Activated T-helper 1 cell treated with anti-CD3 and anti-CD28 coated beads, Interleukin-12 subunit alpha, Interleukin-12 subunit beta, Interleukin-2, Interleukin-4 antibody, amounts not matched to agents 30 ng/mL and 10 ng/mL and 1 ng/mL, durations not matched to agents 14 hours and 24 hours and 36 hours (primary cell): ENCODE results near the gene NUP50. TPM values are rescaled to one million over a fixed set of nuclear protein-coding genes. Genes with fewer than 3 reads are reported as not detected.

Source experiments
- DNase-seq: peaks from one replicate; pipeline ENCODE4 v3.0.0; 2021; ENCODE audit warnings: low spot score
- H3K27ac Mint-ChIP-seq: one replicate; pipeline ENCODE4 v1.8.0; 2021; ENCODE audit warnings: mild to moderate bottlenecking, mixed read lengths
- H3K27me3 Mint-ChIP-seq: one replicate; pipeline ENCODE4 v1.8.0; 2022; ENCODE audit warnings: mild to moderate bottlenecking, moderate library complexity, mixed read lengths; ENCODE audit not compliant: insufficient read depth
- H3K36me3 Mint-ChIP-seq: one replicate; pipeline ENCODE4 v1.8.0; 2021; ENCODE audit warnings: low read depth, mixed read lengths
- H3K4me1 Mint-ChIP-seq: one replicate; pipeline ENCODE4 v1.8.0; 2021; ENCODE audit warnings: low read depth, mixed read lengths
- H3K4me3 Mint-ChIP-seq: one replicate; pipeline ENCODE4 v1.8.0; 2021; ENCODE audit warnings: mild to moderate bottlenecking, moderate library complexity, mixed read lengths
- H3K9me3 Mint-ChIP-seq: one replicate; pipeline ENCODE4 v1.8.0; 2021; ENCODE audit warnings: mixed read lengths
- intact Hi-C: fragments of 100-400 bp; cut with micrococcal nuclease; formaldehyde crosslinking; loops from one replicate; pipeline ENCODE4 v1.15.1; 2024
- total RNA-seq: library from RNA; stranded (reverse); gene quantifications from 2 replicates; pipeline ENCODE4 v1.2.3, GENCODE V29; 2022

Gene NUP50
- total RNA-seq, 1 donor from 2014 or later, result 164 TPM

DNA sequence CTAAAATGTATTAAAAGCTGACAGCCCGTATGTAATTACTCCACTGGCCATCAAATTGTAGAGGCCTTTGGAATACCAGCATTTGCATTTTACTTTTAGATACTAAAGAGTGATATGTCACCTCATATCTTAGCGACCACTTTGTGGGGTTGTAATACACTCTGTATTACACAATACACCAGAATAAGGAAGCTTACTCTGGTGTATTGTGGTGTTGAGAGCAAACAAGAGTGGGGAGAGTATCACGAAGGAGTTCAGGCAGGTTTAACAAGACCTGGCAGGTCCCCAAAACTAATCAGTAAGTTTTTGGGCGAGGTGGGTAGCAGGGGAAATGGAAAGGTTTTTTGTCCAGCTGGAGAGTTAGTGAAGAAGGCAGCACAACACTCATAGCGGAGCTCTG, 3.2 kb downstream of the NUP50 start:
- peak overlapping the region; percentile 16 for H3K4me3 Mint-ChIP-seq
- H3K9me3 Mint-ChIP-seq, result no peaks in the 10 kb centered on the region
- peaks cover 49% of the 10 kb centered on the region for H3K36me3 Mint-ChIP-seq
- peaks cover 59% of the 10 kb centered on the region for H3K4me1 Mint-ChIP-seq
- intact Hi-C loops, result loop anchor here (10.0 kb wide), 2 partner anchors 248 to 482 kb away; partner anchors contain the start of genes RIBC2 and SMC1B
- H3K27ac Mint-ChIP-seq, result peak overlapping the region; percentile 42
- H3K27me3 Mint-ChIP-seq, result no peaks in the 10 kb centered on the region
- no peak for DNase-seq

DNA sequence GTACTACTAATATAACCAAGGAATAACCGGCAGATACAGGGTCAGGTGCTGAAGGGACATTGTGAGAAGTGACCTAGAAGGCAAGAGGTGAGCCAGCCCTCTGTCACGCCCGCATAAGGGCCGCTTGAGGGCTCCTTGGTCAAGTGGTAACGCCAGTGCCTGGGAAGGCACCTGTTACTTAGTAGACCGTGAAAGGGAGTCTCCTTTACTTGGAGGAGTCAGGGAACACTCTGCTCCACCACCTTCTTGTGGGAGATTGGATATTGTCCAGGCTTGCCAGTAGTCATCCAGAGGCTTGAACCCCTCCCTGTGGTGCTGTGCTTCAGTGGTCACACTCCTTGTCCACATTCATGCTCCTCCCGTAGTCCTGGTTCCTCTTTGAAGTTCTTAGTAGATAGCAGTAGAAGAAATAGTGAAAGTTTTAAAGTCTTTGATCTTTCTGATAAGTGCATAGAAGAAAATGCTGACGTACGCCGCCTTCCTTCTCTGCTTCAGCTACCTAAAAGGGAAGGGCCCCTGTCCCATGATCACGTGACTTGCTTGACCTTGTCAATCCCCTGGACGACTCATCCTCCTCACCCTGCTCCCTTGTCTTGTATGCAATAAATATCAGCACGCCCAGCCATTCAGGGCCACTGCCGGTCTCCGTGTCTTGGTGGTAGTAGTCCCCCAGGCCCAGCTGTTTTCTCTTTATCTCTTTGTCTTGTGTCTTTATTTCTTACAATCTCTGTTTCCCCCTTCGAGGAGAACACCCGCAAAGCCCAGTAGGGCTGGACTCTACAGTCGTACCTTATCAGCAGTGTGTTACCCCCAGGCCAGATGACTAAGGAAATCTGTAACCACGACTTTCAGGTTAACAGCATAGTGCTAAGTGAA, 6.1 kb downstream of the NUP50 start:
- no peaks in the 10 kb centered on the region for H3K27me3 Mint-ChIP-seq
- peaks cover 64% of the 10 kb centered on the region for H3K36me3 Mint-ChIP-seq
- no peak for DNase-seq
- H3K27ac Mint-ChIP-seq, result peak overlapping the region; percentile 84
- H3K4me1 Mint-ChIP-seq, result peaks cover 79% of the 10 kb centered on the region
- H3K4me3 Mint-ChIP-seq, result peak overlapping the region; percentile 62
- H3K9me3 Mint-ChIP-seq, result no peaks in the 10 kb centered on the region
- intact Hi-C loops, result loop anchor here (10.0 kb wide), 2 partner anchors 245 to 485 kb away; partner anchors contain the start of genes RIBC2 and SMC1B

DNA sequence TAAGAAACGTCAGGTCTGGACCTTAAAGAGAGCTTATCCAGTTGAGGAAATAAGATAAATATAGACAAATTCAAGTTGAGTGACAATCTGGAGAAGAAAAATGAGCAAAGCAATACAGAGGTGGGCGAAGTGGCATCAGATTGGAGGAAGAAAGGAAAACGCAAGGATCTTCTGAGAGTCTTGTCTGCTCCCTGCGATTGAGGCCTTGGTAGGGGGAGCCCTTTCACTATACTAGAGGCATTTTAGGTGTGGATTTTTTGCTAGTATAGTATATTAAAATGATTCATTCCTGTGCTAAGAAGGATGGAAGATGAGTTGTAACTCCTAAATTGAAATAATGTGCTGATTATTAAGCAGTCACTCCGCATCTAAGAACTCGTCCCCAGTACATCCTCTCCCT, 8.1 kb downstream of the NUP50 start:
- no peaks in the 10 kb centered on the region for H3K27me3 Mint-ChIP-seq
- H3K27ac Mint-ChIP-seq, result peak overlapping the region; percentile 65
- peaks cover 87% of the 10 kb centered on the region for H3K4me1 Mint-ChIP-seq
- H3K9me3 Mint-ChIP-seq, result no peaks in the 10 kb centered on the region
- intact Hi-C loops, result no loop called here
- peak overlapping the region; percentile 5 for H3K4me3 Mint-ChIP-seq
- DNase-seq, result no peak
- peaks cover 78% of the 10 kb centered on the region for H3K36me3 Mint-ChIP-seq

DNA sequence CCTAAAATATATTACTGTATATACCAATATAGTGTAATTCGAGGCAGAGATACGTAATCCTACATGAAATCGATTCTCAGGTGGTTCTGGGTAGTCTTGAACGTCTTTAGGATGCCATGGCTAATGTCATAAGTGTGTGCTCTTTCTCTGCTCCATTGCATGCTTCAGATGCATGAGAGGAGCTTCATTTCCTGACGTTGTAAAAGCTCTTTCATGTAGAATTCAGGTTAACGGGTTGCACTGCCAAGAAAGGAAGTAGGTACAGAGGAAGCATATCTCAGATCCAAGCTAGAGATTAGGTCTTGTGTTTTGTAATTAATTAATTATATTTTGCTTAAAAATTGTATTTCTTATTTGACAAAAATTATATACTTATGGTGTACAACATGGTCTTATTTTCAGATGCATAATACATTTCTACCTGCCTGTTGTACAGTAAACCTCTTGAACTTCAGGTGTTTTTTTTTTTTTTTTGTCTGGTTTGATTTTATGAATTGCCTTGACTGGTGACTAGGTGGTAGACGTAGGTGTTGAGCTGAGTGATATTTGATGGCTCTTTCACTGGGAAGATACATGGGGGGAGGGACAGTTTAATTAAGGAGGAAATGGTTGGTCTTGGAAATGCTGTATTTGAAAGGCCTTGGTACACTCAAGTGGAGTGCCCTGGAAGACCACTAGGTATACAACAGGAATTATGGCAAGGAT, 9.3 kb downstream of the NUP50 start:
- Mint-ChIP-seq H3K27ac (peak overlapping the region; percentile 61), H3K4me1 (peaks cover 81% of the 10 kb centered on the region), H3K4me3 (peak overlapping the region; percentile 24), H3K36me3 (peaks cover 79% of the 10 kb centered on the region), H3K27me3 (no peaks in the 10 kb centered on the region), H3K9me3 (no peaks in the 10 kb centered on the region)
- DNase-seq, result no peak
- intact Hi-C loops, result no loop called here

DNA sequence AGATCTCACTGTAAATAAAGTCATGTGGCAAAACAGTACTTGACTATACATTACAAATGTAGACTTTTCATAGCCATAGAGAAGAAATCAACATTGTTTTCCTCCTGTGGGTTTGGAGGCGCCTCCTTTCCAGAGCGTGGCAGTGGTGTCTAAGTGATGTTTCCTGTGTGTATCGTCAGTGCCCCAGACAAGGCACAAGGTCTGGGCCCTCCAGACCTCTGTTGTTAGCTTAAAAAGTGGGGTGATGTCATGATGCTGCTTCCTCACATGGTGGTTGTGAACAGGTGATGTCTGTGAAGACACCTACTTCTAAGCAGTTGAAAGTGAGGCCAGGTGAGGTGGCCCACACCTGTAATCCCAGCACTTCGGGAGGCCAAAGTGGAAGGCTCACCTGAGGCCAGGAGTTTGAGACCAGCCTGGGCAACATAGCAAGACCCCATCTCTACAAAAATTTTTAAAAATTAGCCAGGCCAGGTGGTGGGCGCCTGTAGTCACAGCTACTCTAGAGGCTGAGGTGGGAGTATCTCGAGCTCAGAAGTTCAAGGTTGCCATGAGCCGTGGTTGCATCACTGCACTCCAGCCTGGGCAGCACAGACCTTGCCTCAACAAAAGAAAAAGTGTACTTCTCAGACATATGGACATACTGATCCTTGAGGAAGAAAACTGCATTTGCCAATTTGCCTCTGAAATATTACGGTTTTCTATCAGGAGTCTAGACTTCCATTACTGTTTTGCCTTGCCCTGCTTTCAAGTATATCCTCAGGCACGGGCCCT, 15.7 kb downstream of the NUP50 start:
- intact Hi-C loops, result no loop called here
- peaks cover 62% of the 10 kb centered on the region for H3K36me3 Mint-ChIP-seq
- peak overlapping the region; percentile 61 for H3K27ac Mint-ChIP-seq
- H3K27me3 Mint-ChIP-seq, result no peaks in the 10 kb centered on the region
- H3K4me3 Mint-ChIP-seq, result no peak overlapping the region
- no peaks in the 10 kb centered on the region for H3K9me3 Mint-ChIP-seq
- H3K4me1 Mint-ChIP-seq, result peaks cover 53% of the 10 kb centered on the region
- DNase-seq, result peak; percentile 14

DNA sequence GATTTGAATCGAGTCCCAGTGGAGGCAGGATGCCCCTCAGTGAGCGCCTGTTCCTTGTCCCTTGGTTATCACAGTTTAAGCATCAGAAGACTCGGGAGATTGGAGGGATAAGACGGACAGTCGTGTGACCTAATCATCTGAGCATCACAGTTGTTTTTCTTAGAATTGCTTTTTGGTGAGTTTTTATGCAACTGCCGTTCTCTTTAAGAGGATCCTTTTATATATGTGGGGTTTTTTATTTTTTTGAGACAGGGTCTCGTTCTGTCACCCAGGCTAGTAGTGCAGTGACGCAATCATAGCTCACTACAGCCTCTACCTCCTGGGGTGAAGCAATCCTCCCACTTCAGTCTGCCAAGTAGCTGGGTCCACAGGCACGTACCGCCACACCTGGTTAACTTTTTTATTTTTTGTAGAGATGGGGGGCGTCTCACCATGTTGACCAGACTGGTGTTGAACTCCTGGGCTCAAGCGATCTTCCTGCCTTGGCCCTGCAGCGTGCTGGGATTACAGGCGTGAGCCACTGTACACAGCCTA, 16.5 kb downstream of the NUP50 start:
- no peak for DNase-seq
- Mint-ChIP-seq H3K36me3 (peaks cover 62% of the 10 kb centered on the region), H3K27me3 (no peaks in the 10 kb centered on the region), H3K9me3 (no peaks in the 10 kb centered on the region), H3K4me3 (no peak overlapping the region), H3K4me1 (peaks cover 46% of the 10 kb centered on the region), H3K27ac (no peak overlapping the region)
- intact Hi-C loops, result no loop called here

DNA sequence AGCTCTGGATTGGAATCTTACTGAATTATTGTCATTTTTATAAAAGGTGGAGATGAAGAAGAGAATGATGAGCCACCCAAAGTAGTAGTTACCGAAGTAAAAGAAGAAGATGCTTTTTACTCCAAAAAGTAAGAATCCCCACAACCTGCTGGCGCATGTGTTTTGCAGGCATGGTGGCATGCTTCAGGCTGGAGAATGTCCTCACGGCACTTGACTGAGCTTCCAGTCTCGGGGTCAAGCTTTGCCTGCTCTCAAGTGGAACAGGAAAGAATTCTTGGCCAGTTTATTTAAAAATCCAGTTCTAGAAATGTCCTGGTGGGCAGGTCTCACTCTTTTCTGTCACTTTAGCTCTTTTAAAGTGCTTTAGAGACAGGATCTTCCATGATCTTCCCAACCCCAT, 17.5 kb downstream of the NUP50 start:
- no peak overlapping the region for H3K27ac Mint-ChIP-seq
- no peaks in the 10 kb centered on the region for H3K27me3 Mint-ChIP-seq
- H3K36me3 Mint-ChIP-seq, result peaks cover 62% of the 10 kb centered on the region
- intact Hi-C loops, result no loop called here
- peaks cover 41% of the 10 kb centered on the region for H3K4me1 Mint-ChIP-seq
- no peaks in the 10 kb centered on the region for H3K9me3 Mint-ChIP-seq
- DNase-seq, result no peak
- H3K4me3 Mint-ChIP-seq, result no peak overlapping the region

DNA sequence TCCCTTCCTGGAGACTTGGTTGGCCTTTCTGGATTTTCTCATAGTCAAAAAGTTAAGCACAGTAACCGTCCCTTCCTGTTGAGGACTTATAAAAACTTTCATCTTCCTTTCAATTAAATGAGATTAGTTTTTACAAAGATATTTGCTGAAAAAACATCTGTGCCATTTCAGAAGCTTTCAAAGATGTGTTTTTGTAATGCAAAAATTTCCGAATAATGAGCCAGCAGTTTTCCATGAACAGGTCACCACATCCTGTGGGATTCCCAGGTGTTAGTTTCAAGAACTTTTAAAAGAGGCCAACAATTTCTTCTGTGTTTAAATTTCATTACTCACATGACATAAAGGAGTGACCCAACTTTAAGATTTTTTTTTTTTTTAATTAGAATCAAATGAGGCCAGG, 18.0 kb downstream of the NUP50 start:
- intact Hi-C loops, result no loop called here
- no peak overlapping the region for H3K27ac Mint-ChIP-seq
- H3K36me3 Mint-ChIP-seq, result peaks cover 58% of the 10 kb centered on the region
- peaks cover 36% of the 10 kb centered on the region for H3K4me1 Mint-ChIP-seq
- H3K9me3 Mint-ChIP-seq, result no peaks in the 10 kb centered on the region
- no peaks in the 10 kb centered on the region for H3K27me3 Mint-ChIP-seq
- DNase-seq, result no peak
- H3K4me3 Mint-ChIP-seq, result no peak overlapping the region

DNA sequence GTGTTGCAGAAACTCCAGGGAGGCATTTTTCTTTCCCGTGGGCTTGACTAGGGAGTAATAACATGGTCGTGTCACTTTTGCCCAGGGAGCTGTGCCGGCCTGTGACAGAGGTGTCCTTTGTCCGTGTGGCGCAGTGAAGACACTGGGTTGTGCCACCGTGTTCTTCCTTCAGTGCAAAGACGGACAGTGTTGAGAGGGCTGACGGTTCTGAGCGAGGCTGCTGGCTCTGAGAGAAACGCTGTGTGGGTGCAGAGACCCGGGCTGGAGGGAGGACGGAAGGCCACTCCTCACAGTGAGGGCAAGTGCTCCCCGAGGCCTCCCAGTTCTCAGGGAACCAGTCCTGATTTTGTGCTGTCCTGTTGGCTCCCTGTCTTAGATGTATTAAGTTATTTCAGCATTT, 20.2 kb downstream of the NUP50 start:
- no peaks in the 10 kb centered on the region for H3K9me3 Mint-ChIP-seq

DNA sequence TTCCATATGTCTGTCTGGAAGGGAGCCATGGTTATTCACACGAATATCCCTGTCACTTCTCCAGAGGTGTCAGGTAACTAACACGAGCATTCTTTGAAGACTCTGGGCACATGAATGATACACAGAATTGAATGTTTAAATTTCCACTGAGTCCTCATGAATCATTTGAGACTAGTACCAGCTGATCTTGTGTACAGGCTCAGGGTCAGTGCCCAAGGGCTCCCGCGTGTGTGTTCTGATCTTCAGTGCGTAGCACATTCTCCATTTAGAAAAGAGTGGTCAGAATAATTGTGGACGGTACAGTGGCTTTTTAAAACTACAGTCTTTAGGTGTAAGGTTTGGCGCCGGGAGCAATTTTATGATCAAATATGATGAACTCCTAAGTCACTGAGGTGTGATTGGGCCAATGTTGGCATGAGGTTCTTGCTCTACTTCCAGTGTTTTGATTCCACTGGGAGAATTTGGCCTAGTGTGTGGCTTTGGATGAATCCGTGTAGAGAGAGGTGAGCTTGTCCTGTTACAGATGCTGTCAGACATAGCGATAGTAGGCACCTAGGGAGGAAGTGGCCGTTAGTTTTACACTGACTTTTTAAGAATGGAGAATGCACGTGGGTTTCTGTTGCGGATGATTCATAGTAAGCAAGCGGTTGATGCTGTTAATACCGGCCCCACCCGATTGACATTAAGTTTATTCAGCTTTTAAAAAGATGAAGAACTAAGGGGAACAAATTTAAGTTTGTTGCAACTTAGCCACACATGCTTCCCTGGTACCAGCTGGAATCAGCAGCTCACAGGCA, 22.2 kb downstream of the NUP50 start:
- intact Hi-C loops, result no loop called here
- H3K4me3 Mint-ChIP-seq, result no peak overlapping the region
- no peak overlapping the region for H3K27ac Mint-ChIP-seq
- no peak for DNase-seq
- H3K9me3 Mint-ChIP-seq, result no peaks in the 10 kb centered on the region
- peaks cover 36% of the 10 kb centered on the region for H3K36me3 Mint-ChIP-seq
- H3K4me1 Mint-ChIP-seq, result peaks cover 8% of the 10 kb centered on the region
- no peaks in the 10 kb centered on the region for H3K27me3 Mint-ChIP-seq

More for the DNA sequence above, 20.2 kb downstream of the NUP50 start:
- H3K36me3 Mint-ChIP-seq, result peaks cover 49% of the 10 kb centered on the region
- no peaks in the 10 kb centered on the region for H3K27me3 Mint-ChIP-seq
- H3K4me1 Mint-ChIP-seq, result peaks cover 26% of the 10 kb centered on the region
- intact Hi-C loops, result no loop called here
- no peak overlapping the region for H3K27ac Mint-ChIP-seq
- H3K4me3 Mint-ChIP-seq, result no peak overlapping the region
- no peak for DNase-seq

DNA sequence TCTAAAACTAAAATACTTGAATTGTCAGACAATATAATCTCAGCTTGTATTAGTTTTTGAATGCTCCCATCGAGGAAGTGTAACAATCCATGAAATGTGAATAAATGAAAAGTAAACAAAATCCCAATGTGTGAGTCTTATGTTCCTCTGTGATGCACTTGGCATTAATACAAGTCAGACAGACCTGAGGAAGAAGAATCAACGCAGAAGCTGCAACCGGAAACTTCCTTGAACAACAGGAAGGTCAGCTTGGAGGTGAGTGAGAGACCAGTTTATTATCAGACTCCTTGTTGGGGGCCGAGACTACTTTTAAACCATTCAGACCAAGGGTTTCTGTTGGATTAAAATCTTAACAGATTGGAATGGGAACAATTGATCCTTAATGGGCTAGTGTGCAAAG, 24.2 kb downstream of the NUP50 start:
- no peak overlapping the region for H3K27ac Mint-ChIP-seq
- H3K4me3 Mint-ChIP-seq, result no peak overlapping the region
- H3K9me3 Mint-ChIP-seq, result no peaks in the 10 kb centered on the region
- no peaks in the 10 kb centered on the region for H3K27me3 Mint-ChIP-seq
- intact Hi-C loops, result no loop called here
- peaks cover 28% of the 10 kb centered on the region for H3K36me3 Mint-ChIP-seq
- peaks cover 6% of the 10 kb centered on the region for H3K4me1 Mint-ChIP-seq
- no peak for DNase-seq

DNA sequence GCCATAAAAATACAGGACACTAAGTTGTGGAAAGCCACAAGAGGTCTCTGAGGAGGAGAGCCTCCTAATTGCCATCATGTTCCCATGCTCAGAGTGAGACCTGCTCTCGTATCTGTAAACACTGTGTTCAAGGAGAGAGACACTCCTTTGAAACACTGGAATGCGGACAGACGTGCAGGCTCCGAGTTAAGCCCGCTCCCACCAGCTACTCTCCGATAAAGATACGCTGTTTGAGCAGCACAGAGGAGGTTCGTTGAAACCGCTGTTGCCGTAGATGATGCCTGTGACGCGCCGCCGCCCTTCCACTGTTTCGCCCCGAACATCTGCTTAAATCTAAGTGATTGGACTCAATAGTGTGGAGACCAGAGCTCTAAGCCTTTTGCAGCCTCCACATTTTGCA, 25.1 kb downstream of the NUP50 start:
- no peaks in the 10 kb centered on the region for H3K27me3 Mint-ChIP-seq
- no peak overlapping the region for H3K27ac Mint-ChIP-seq
- intact Hi-C loops, result no loop called here
- no peak overlapping the region for H3K4me3 Mint-ChIP-seq
- H3K36me3 Mint-ChIP-seq, result peaks cover 25% of the 10 kb centered on the region
- no peak for DNase-seq
- peaks cover 6% of the 10 kb centered on the region for H3K4me1 Mint-ChIP-seq
- no peaks in the 10 kb centered on the region for H3K9me3 Mint-ChIP-seq
